SH-SY5Y (cell line): ENCODE results near the gene HYDIN.

ENCODE experiments used
- GATA2 ChIP-seq: IDR thresholded peaks from 2 replicates; pipeline ENCODE4 v1.6.1; 2011; ENCODE audit warnings: mild to moderate bottlenecking, low read depth, low read length
- GATA3 ChIP-seq: IDR thresholded peaks from 2 replicates; pipeline ENCODE4 v1.6.1; 2011; ENCODE audit warnings: low read depth, mild to moderate bottlenecking, low read length, moderate library complexity

GRCh38 chr16:71247478-71247877 lies 17.0 kb upstream of the HYDIN start:
- TF ChIP-seq GATA2 (no peak), GATA3 (no peak)
